Measurements from ENCODE around the gene CSTPP1.

- TF ChIP-seq CTCF (IDR thresholded peaks at IDR 0.05): no peak
- TF ChIP-seq POLR2A (IDR thresholded peaks at IDR 0.05): no peak
Measured at GRCh38 chr11:46907606-46908005, 29.0 kb upstream of the CSTPP1 start.

Measured in tibial nerve (tissue), 3 donors.